Liver (tissue), 9 donors: Measurements from ENCODE around the gene DYRK1A. TPM values are rescaled to one million over a fixed set of nuclear protein-coding genes. Genes with fewer than 3 reads are reported as not detected.

Experiments
- DNase-seq: peaks from one replicate; pipeline ENCODE4 v3.0.0-alpha.2; 2017; ENCODE audit warnings: low spot score
- H3K27ac ChIP-seq, 2 donors: one replicate each; pipeline ENCODE4 v1.7.0; 2013; ENCODE audit warnings: inconsistent platforms in 2 of 2, low read length in 2 of 2, control low read depth in 1 of 2, low read depth in 1 of 2, mild to moderate bottlenecking in 1 of 2
- H3K27me3 ChIP-seq, 4 donors: one replicate each; pipeline versions ENCODE4 v1.6.1 to v1.7.0; 2013; ENCODE audit warnings: low read length in 3 of 4, inconsistent platforms in 1 of 4, mild to moderate bottlenecking in 1 of 4, moderate library complexity in 1 of 4; ENCODE audit not compliant: control insufficient read depth in 4 of 4, insufficient read depth in 4 of 4
- H3K36me3 ChIP-seq, 4 donors: one replicate each; pipeline versions ENCODE4 v1.6.1 to v1.7.0; 2013; ENCODE audit warnings: low read length in 3 of 4, mild to moderate bottlenecking in 3 of 4, low read depth in 1 of 4, moderate library complexity in 1 of 4; ENCODE audit not compliant: control insufficient read depth in 4 of 4, insufficient read depth in 3 of 4
- H3K4me1 ChIP-seq, 4 donors: one replicate each; pipeline versions ENCODE4 v1.6.1 to v1.7.0; 2013; ENCODE audit warnings: low read length in 3 of 4, mild to moderate bottlenecking in 3 of 4, moderate library complexity in 1 of 4; ENCODE audit not compliant: control insufficient read depth in 4 of 4, insufficient read depth in 4 of 4
- H3K4me3 ChIP-seq, 3 donors: one replicate each; pipeline versions ENCODE4 v1.6.1 to v1.7.0; 2013; ENCODE audit warnings: low read length in 3 of 3, control low read depth in 1 of 3, low read depth in 1 of 3, mild to moderate bottlenecking in 1 of 3
- H3K9ac ChIP-seq, 2 donors: one replicate each; pipeline ENCODE4 v1.7.0; 2013; ENCODE audit warnings: low read length in 2 of 2, mild to moderate bottlenecking in 2 of 2, moderate library complexity in 2 of 2, control low read depth in 1 of 2, low read depth in 1 of 2
- H3K9me3 ChIP-seq, 4 donors: one replicate each; pipeline versions ENCODE4 v1.6.1 to v1.7.0; 2013; ENCODE audit warnings: low read length in 3 of 4; ENCODE audit not compliant: control insufficient read depth in 4 of 4
- EGR1 ChIP-seq, 2 donors: IDR thresholded peaks; 2 replicates each; pipeline ENCODE4 v1.6.1; 2016 to 2018; ENCODE audit warnings: antibody characterized with exemption in 2 of 2, low read depth in 2 of 2
- FOXA1 ChIP-seq: IDR thresholded peaks from 2 replicates; pipeline ENCODE4 v1.6.1; 2016; ENCODE audit warnings: antibody characterized with exemption
- FOXA2 ChIP-seq: IDR thresholded peaks from 2 replicates; pipeline ENCODE4 v1.6.1; 2016; ENCODE audit warnings: antibody characterized with exemption
- GABPA ChIP-seq, 2 donors: IDR thresholded peaks in 1 of 2; conservative IDR thresholded peaks in 1 of 2; 2 replicates each; pipeline ENCODE4 v1.6.1; 2016; ENCODE audit warnings: antibody characterized with exemption in 2 of 2, mild to moderate bottlenecking in 1 of 2, moderate library complexity in 1 of 2
- HNF4A ChIP-seq, 2 donors: conservative IDR thresholded peaks; 2 replicates each; pipeline ENCODE4 v1.6.1; 2016; ENCODE audit warnings: antibody characterized with exemption in 2 of 2, mild to moderate bottlenecking in 2 of 2
- HNF4G ChIP-seq: IDR thresholded peaks from 2 replicates; pipeline ENCODE4 v1.6.1; 2016; ENCODE audit warnings: antibody characterized with exemption
- JUND ChIP-seq, 2 donors: IDR thresholded peaks; 2 replicates each; pipeline ENCODE4 v1.6.1; 2016; ENCODE audit warnings: antibody characterized with exemption in 2 of 2
- NR2F2 ChIP-seq: IDR thresholded peaks from 2 replicates; pipeline ENCODE4 v1.6.1; 2016; ENCODE audit warnings: antibody characterized with exemption
- RAD21 ChIP-seq, 2 donors: IDR thresholded peaks; 2 replicates each; pipeline ENCODE4 v1.6.1; 2016; ENCODE audit warnings: antibody characterized with exemption in 2 of 2, mild to moderate bottlenecking in 2 of 2
- RXRA ChIP-seq, 2 donors: IDR thresholded peaks; 2 replicates each; pipeline ENCODE4 v1.6.1; 2017 to 2018; ENCODE audit warnings: antibody characterized with exemption in 2 of 2, mild to moderate bottlenecking in 1 of 2
- SP1 ChIP-seq: IDR thresholded peaks from 2 replicates; pipeline ENCODE4 v1.6.1; 2018; ENCODE audit warnings: antibody characterized with exemption, mild to moderate bottlenecking
- TAF1 ChIP-seq: conservative IDR thresholded peaks from 2 replicates; pipeline ENCODE4 v1.6.1; 2016; ENCODE audit warnings: antibody characterized with exemption, mild to moderate bottlenecking
- YY1 ChIP-seq: IDR thresholded peaks from 2 replicates; pipeline ENCODE4 v1.6.1; 2016; ENCODE audit warnings: antibody characterized with exemption, mild to moderate bottlenecking
- WGBS: extraction: QIAGEN DNeasy Blood & Tissue Kit; methylation state at CpG from one replicate; pipeline ENCODE4 v1.1.7; 2013; 5-methylcytosine and 5-hydroxymethylcytosine counted together
- polyA plus RNA-seq, 2 donors: library from polyadenylated mRNA; stranded (reverse) in 1 of 2; unstranded in 1 of 2; fragments of 200-250 nt in 1 of 2; fragments of >200 nt in 1 of 2; fragmentation: Nextera tagmentation in 1 of 2; extraction: Ambion mirVana in 1 of 2; gene quantifications; one replicate each; pipeline versions ENCODE4 v1.2.1 to v1.2.3, GENCODE V29; 2013 to 2015
- total RNA-seq, 2 donors: library from RNA; depleted of rRNA; stranded (reverse); fragments of >200 nt; gene quantifications; one replicate each; pipeline ENCODE4 v1.2.3, GENCODE V29; 2014
- TF ChIP-seq, protein P1 (sequence below): IDR thresholded peaks from 2 replicates; pipeline ENCODE4 v1.6.1; 2016; ENCODE audit warnings: antibody characterized with exemption
- TF ChIP-seq, protein P2 (sequence below): IDR thresholded peaks from 2 replicates; pipeline ENCODE4 v1.6.1; 2016; ENCODE audit warnings: antibody characterized with exemption
- TF ChIP-seq, protein P3 (sequence below): fragments of 150-350 bp; IDR thresholded peaks from 2 replicates; pipeline ENCODE4 v1.5.1; 2017; ENCODE audit warnings: improper control_type of control experiment, low read depth, low read length; ENCODE audit not compliant: missing input control
- TF ChIP-seq, protein P4 (sequence below): IDR thresholded peaks from 2 replicates; pipeline ENCODE4 v1.6.1; 2016; ENCODE audit warnings: antibody characterized with exemption, mild to moderate bottlenecking
- TF ChIP-seq, protein P5 (sequence below): IDR thresholded peaks from 2 replicates; pipeline ENCODE4 v1.6.1; 2016; ENCODE audit warnings: antibody characterized with exemption
- donor health status: healthy.
- donor health status: healthy.
- donor health status: healthy.
- donor health status: healthy.
- donor health status: healthy.

Gene DYRK1A
- total and polyA plus RNA-seq, 4 donors, result 5.1 to 58.3 (median 22.9) TPM

DNA sequence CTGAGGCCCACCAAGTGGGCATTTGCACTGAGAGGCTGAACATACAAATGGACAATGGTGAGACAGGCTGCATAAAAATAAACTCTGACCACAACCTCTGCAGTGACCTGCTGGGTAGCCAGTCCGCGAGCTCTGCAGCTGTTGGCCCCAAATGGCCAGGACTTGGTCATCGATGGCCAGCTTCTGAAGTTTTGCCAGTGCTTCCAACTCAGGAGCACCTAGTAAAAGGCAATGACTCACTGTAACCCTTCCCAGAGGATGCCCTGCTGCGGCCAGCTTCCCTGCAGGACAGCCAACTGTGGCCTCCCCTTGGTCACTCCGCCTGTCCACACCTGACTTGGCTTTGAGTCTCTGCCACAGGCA, 185.4 kb downstream of the DYRK1A start:
- Histone ChIP-seq H3K4me1 (no peaks in the 10 kb centered on the region), H3K9me3 (no peaks in the 10 kb centered on the region), H3K4me3 (no peak overlapping the region), H3K27ac (no peak overlapping the region), H3K27me3 (no peaks in the 10 kb centered on the region), H3K36me3 (no peaks in the 10 kb centered on the region), H3K9ac (no peak overlapping the region)
- TF ChIP-seq SP1, result no peak
- TF ChIP-seq NR2F2, result no peak
- TF ChIP-seq RXRA (IDR thresholded peaks at IDR 0.05), result no peak
- no peak for TF ChIP-seq YY1
- no peak for TF ChIP-seq HNF4A (conservative IDR thresholded peaks at IDR 0.05)
- TF ChIP-seq FOXA2, result no peak
- TF ChIP-seq HNF4G, result no peak
- TF ChIP-seq, protein P1, sequence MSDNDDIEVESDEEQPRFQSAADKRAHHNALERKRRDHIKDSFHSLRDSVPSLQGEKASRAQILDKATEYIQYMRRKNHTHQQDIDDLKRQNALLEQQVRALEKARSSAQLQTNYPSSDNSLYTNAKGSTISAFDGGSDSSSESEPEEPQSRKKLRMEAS, result no peak
- no peak for TF ChIP-seq JUND (IDR thresholded peaks at IDR 0.05)
- TF ChIP-seq, protein P2, sequence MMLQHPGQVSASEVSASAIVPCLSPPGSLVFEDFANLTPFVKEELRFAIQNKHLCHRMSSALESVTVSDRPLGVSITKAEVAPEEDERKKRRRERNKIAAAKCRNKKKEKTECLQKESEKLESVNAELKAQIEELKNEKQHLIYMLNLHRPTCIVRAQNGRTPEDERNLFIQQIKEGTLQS, result no peak
- TF ChIP-seq FOXA1, result no peak
- DNase-seq, result no peak
- WGBS, result 94% methylated on average over 5 of the region's 5 CpGs

DNA sequence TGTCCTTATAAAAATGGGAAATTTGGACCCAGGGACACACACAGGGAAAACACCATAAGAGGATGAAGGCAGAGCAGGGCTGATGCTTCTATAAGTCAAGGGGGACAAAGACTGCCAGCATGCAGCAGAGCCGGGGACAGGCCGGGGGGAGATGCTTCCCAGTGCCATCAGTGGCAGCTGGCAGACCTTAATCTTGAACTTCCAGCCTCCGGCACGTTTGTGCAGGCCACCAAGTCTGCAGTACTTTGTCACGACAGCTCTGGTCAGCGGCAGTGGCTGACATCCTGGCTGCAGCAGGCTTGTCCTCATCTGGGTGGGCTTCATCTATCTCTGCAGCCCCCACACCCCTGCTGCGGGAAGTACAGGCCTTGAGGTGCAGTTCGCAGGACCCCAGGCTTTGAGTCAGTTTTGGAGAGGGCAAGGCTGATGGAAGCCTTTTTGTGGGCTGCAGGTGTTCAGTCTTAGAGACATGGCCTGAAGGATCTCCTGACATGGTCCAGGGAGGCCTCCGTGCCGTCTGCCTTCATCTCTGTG, 186.0 kb downstream of the DYRK1A start:
- H3K27me3 ChIP-seq, result no peaks in the 10 kb centered on the region
- H3K4me1 ChIP-seq, result no peaks in the 10 kb centered on the region
- no peak for DNase-seq
- no peaks in the 10 kb centered on the region for H3K9me3 ChIP-seq
- no peaks in the 10 kb centered on the region for H3K36me3 ChIP-seq
- no peak overlapping the region for H3K4me3 ChIP-seq
- H3K9ac ChIP-seq, result no peak overlapping the region
- H3K27ac ChIP-seq, result no peak overlapping the region
- 94% methylated on average over 10 of the region's 10 CpGs for WGBS
- TF ChIP-seq, protein P3, sequence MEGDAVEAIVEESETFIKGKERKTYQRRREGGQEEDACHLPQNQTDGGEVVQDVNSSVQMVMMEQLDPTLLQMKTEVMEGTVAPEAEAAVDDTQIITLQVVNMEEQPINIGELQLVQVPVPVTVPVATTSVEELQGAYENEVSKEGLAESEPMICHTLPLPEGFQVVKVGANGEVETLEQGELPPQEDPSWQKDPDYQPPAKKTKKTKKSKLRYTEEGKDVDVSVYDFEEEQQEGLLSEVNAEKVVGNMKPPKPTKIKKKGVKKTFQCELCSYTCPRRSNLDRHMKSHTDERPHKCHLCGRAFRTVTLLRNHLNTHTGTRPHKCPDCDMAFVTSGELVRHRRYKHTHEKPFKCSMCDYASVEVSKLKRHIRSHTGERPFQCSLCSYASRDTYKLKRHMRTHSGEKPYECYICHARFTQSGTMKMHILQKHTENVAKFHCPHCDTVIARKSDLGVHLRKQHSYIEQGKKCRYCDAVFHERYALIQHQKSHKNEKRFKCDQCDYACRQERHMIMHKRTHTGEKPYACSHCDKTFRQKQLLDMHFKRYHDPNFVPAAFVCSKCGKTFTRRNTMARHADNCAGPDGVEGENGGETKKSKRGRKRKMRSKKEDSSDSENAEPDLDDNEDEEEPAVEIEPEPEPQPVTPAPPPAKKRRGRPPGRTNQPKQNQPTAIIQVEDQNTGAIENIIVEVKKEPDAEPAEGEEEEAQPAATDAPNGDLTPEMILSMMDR, result no peak
- TF ChIP-seq EGR1 (IDR thresholded peaks at IDR 0.05; ENCODE audit: low read depth in 2 of 2) (no peak), NR2F2 (no peak), YY1 (no peak), RXRA (IDR thresholded peaks at IDR 0.05) (no peak), GABPA (IDR thresholded peaks at IDR 0.05 in 1 of 2, conservative IDR thresholded peaks at IDR 0.05 in 1 of 2) (no peak), RAD21 (IDR thresholded peaks at IDR 0.05) (no peak), SP1 (no peak), JUND (IDR thresholded peaks at IDR 0.05) (no peak), TAF1 (no peak), HNF4A (conservative IDR thresholded peaks at IDR 0.05) (no peak), FOXA2 (no peak), FOXA1 (no peak), HNF4G (no peak)
- TF ChIP-seq, protein P4, sequence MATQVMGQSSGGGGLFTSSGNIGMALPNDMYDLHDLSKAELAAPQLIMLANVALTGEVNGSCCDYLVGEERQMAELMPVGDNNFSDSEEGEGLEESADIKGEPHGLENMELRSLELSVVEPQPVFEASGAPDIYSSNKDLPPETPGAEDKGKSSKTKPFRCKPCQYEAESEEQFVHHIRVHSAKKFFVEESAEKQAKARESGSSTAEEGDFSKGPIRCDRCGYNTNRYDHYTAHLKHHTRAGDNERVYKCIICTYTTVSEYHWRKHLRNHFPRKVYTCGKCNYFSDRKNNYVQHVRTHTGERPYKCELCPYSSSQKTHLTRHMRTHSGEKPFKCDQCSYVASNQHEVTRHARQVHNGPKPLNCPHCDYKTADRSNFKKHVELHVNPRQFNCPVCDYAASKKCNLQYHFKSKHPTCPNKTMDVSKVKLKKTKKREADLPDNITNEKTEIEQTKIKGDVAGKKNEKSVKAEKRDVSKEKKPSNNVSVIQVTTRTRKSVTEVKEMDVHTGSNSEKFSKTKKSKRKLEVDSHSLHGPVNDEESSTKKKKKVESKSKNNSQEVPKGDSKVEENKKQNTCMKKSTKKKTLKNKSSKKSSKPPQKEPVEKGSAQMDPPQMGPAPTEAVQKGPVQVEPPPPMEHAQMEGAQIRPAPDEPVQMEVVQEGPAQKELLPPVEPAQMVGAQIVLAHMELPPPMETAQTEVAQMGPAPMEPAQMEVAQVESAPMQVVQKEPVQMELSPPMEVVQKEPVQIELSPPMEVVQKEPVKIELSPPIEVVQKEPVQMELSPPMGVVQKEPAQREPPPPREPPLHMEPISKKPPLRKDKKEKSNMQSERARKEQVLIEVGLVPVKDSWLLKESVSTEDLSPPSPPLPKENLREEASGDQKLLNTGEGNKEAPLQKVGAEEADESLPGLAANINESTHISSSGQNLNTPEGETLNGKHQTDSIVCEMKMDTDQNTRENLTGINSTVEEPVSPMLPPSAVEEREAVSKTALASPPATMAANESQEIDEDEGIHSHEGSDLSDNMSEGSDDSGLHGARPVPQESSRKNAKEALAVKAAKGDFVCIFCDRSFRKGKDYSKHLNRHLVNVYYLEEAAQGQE, result no peak
- TF ChIP-seq, protein P2, result no peak
- TF ChIP-seq, protein P1, result no peak
- TF ChIP-seq, protein P5, sequence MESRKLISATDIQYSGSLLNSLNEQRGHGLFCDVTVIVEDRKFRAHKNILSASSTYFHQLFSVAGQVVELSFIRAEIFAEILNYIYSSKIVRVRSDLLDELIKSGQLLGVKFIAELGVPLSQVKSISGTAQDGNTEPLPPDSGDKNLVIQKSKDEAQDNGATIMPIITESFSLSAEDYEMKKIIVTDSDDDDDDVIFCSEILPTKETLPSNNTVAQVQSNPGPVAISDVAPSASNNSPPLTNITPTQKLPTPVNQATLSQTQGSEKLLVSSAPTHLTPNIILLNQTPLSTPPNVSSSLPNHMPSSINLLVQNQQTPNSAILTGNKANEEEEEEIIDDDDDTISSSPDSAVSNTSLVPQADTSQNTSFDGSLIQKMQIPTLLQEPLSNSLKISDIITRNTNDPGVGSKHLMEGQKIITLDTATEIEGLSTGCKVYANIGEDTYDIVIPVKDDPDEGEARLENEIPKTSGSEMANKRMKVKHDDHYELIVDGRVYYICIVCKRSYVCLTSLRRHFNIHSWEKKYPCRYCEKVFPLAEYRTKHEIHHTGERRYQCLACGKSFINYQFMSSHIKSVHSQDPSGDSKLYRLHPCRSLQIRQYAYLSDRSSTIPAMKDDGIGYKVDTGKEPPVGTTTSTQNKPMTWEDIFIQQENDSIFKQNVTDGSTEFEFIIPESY, result no peak
